Uterus (tissue), 2 donors: ENCODE measurements around the gene SHROOM3.

Source experiments
- POLR2A ChIP-seq, 2 donors: fragments of 450-650 bp; IDR thresholded peaks; one replicate each; pipeline ENCODE4 v1.6.1; 2016; ENCODE audit warnings: antibody characterized with exemption in 2 of 2, mild to moderate bottlenecking in 1 of 2, moderate library complexity in 1 of 2
- TF ChIP-seq, protein P1 (sequence below), 4 experiments: fragments of 200-600 bp in 2 of 4; fragments of 450-650 bp in 2 of 4; sonication (generic) in 2 of 4; IDR thresholded peaks; one replicate each; pipeline ENCODE4 v1.5.1; 2016 to 2019; ENCODE audit warnings: antibody characterized with exemption in 4 of 4, mild to moderate bottlenecking in 2 of 4, moderate library complexity in 1 of 4

GRCh38 chr4:76760193-76760592 lies 325.2 kb downstream of the SHROOM3 start:
- TF ChIP-seq, protein P1, sequence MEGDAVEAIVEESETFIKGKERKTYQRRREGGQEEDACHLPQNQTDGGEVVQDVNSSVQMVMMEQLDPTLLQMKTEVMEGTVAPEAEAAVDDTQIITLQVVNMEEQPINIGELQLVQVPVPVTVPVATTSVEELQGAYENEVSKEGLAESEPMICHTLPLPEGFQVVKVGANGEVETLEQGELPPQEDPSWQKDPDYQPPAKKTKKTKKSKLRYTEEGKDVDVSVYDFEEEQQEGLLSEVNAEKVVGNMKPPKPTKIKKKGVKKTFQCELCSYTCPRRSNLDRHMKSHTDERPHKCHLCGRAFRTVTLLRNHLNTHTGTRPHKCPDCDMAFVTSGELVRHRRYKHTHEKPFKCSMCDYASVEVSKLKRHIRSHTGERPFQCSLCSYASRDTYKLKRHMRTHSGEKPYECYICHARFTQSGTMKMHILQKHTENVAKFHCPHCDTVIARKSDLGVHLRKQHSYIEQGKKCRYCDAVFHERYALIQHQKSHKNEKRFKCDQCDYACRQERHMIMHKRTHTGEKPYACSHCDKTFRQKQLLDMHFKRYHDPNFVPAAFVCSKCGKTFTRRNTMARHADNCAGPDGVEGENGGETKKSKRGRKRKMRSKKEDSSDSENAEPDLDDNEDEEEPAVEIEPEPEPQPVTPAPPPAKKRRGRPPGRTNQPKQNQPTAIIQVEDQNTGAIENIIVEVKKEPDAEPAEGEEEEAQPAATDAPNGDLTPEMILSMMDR (IDR thresholded peaks at IDR 0.05) = no peak
- no peak for TF ChIP-seq POLR2A (IDR thresholded peaks at IDR 0.05)
